ENCODE measurements around the gene COL15A1.
"Not testable (repeated sequence)": the region's sequence is repeated elsewhere in the genome, so short reads cannot be mapped to it uniquely, and the experiment has no call there.

COL15A1 gene

DNA sequence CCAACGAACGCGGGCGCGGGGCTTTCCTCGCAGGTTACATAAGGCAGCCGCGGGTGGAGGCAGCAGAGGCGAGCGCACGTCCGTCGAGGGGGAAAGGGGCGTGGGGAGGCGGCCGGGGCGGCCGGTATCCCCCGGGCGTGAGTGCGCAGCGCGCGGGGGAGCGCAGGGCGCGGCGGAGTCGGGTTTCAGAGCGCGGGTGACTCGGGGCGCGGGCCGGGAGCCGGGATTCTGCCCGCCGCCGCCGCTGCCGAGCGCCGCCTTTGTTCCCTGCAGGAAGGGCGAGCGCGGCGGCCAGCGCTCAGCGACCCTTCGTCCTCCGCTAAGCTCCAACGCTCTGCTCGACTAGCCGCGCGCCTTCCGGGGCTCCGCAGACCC lies at the start of gene COL15A1:
COL15A1 (plus strand) TSS at position 226 of the 375 bp plus-strand sequence. CDS start 155 bp downstream, outside the sequence.
- DNase-seq: no peak

DNA sequence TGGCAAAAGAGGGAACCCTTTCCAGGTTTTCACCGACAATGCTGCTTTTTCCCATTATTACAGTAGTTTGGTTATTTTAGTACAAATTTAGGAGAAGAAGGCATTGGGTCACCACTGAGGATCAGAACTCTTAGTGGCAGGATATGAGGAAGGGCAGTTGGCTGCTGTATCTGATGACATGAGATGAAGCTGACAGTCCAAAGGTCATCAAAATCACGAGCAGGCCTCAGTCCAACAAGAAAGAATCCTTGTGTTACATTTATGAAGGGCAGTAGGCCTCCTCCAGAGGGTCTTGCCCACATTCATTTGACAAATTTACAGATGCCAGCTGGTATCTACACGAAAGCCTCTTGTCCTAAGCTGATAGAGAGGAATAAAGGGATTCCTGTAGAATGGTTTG lies 49.5 kb upstream of the COL15A1 start:
- no peak for DNase-seq

DNA sequence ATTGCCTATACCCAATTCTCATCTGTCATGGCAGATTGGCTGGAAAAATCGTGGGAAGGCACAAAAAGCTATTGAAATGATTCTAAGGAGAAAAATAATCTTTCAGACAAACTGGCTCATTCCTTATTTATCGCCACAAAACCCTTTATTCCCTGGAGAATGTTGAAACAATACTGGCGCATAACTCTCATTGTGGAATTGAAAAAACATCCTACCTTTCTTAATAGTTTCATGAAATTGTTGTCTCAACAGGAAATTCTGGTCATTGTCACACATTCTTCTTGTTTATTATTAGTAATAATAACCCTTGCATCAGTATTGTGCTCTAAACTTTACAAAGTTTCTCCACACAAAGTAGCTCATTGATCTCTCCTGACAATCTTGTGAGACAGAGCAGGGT lies 48.9 kb upstream of the COL15A1 start:
- DNase-seq: no peak

DNA sequence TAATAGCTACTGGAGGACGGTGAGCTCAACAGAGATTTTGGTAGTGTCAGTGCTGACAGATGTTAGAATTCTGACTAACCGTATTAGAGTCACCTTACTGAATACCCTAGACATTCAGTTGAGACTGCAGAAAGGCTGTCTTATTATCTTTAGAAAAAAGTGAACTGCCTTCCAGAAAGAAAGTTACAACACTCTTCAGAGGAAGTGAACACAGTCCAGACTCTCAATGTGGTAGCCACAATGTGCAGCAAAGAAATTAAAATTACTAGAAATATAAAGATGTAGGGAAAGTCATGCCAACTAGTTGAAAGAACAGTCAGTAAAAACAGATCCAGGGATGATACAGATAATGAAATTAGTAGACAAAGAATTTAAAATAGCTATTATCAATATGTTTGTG lies 47.1 kb upstream of the COL15A1 start:
- no peak for DNase-seq

DNA sequence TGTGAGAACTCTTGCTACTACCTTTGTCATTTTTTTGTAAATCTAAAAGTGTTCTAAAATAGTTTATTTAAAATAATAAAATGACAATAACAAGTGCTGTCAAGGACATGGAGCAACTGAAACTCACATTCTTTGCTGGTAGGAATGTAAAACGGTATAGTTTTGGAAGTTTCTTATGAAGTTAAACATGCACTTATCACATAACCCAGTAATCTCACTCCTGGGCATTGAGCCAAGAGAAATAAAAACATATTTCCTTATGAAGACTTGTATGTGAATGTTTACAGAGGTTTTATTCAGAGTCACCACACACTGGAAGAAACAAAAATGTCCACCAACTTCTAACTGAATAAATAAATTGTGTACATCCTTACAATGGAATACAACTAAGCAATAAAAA lies 46.0 kb upstream of the COL15A1 start:
- no peak for DNase-seq

DNA sequence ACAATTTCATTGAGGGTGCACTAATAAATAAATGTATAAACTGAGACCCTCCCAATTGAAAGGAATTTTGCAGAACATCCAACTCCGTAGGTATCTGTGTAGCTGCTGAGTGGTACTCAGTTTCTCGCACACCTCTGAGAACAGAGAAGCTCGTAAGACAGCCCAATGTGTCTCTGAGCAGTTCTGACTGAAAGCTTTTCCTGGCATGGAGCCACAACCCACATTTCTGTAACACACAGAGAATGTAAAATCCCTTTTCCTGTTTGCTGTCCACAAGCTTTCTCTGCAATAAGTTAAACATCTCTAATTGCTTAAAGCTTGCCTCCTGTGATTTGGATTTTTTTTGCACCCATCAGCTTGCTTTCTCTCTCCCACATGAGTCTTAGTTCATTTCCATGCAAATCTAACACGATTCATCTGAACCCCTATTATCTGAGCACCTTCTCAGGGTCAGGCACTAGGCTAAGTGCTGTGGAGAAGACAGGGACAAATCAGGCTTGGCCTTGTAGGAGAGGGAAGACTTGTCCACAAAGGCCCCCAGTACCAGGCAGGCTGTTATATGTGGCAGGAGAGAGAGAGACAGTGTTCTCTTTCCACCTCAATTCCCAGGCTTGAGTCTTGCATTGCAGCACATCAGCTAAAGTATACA lies 44.2 kb upstream of the COL15A1 start:
- no peak for DNase-seq

DNA sequence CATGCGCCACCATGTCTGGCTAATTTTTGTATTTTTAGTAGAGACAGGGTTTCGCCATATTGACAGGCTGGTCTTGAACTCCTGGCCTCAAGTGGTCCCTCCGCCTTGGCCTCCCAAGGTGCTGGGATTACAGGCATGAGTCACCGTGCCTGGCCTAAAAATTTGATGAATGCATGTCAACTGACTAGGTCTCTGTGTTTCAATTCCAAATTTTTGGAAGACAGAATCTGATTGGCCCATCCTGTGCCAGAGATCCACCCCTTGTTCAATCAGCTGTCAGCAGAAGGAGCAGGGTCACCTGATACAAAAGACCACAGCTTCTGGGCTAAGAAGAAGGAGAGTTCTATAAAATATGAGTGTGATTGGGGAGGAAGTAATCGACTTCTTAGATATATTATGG lies 43.5 kb upstream of the COL15A1 start:
- no peak for DNase-seq

DNA sequence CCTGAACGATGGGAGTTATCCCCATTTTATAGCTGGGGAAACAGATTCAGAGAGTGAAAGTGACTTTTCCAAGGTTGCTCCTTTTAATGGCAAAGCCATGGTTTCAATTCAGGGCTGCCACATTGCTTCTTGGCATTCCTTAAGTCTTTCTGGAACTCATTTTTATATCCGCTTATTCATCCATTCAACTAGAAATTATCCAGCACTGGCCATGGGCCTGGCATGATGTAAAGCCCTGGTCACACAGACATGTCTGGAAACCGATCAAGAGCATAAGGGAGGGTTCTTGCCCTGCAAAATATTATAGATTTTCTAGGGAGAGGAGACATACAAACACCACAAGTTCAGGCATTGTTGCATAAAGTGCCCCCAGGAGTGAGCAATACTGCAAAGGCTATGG lies 43.0 kb upstream of the COL15A1 start:
- no peak for DNase-seq

DNA sequence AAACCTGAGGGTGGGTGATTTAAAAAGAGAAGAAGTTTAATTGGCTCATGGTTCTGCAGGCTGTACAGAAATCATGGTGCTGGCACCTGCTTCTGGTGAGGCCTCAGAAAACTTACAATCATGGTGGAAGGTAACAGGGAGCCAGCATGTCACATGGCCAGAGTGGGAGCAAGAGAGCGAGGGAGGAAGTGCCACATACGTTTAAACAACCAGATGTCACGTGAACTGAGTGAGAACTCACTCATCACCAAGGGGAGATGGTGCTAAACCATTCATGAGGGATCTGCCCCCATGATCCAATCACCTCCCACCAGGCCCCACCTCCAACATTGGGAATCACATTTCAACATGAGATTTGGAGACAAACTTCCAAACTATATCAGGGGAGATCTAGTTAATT lies 41.9 kb upstream of the COL15A1 start:
- not testable (repeated sequence) for DNase-seq

DNA sequence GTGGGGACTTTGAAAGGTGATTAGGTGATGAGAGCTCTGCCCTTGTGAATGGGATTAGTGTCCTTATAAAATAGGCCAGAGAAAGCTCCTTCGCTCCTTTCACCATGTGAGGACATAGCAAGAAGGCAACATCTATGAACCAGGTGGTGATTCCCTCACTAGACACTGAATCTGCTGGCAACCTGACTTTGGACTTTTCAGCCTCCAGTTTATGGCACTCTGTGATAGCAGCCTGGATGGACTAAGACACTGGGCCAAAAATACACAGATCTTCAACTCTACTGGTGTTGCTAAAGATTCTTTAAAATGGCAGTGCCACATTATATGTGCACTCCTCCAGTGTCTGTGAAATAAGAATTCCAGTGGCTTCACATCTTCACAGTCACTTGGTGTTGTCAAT lies 41.2 kb upstream of the COL15A1 start:
- no peak for DNase-seq

DNA sequence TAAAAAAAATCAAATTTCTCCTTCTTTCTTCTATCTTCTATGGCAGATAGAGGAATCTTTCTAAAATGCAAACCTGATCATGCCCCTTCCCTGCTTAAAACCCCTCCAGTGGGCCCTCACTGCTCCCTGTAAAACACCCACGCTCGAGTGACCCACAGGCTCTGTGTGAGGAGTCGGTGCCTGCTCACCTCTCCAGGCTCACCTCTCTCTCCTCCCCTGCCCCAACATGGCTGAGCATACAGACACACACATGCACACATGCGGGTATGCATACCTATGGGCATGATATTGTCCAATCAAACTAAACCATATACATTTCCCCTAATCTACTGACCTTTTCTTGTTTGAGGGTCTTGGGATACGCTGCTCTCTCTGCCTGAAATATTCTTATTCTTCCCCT lies 40.8 kb upstream of the COL15A1 start:
- DNase-seq: no peak

DNA sequence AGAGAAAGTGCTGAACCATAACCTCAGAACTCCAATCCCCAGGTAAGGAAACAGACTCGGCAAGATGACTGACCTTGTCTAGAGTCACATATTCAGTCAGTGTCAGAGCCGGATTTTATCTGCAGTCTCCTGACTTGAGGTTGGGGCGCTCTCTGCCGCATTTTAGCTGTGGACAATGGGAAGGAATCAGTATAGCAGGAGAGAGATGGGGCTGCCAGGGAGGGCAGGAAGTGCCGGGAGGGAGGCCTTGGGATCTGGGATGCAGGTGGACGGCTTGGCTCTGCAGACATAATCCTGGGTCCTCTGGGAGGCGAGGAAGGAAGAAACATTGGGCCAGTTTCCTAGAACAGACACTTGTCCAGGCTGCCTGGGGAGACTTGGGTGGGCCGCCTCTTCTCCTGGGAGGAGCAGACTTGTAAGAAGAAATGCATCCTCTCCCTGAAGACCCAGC lies 39.7 kb upstream of the COL15A1 start:
- no peak for DNase-seq

DNA sequence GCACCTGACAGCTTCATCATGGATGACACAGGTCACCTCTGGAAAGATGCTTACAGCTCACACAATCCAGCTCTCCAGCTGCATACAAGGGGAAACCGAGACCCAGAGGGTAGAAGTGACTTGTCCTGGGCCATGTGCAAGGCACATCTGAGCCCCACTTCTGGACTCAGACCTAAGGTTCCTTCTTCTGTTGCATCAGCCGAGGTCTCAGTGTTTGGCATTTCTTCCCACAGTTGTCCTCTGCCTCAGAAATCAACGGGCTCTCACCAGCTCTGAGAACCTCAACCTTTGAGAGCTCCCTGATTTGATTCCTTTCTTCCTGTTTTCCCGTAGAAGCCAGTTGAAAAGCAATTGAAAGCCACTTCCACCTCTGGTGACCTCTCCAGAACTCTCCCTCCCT lies 38.7 kb upstream of the COL15A1 start:
- no peak for DNase-seq

DNA sequence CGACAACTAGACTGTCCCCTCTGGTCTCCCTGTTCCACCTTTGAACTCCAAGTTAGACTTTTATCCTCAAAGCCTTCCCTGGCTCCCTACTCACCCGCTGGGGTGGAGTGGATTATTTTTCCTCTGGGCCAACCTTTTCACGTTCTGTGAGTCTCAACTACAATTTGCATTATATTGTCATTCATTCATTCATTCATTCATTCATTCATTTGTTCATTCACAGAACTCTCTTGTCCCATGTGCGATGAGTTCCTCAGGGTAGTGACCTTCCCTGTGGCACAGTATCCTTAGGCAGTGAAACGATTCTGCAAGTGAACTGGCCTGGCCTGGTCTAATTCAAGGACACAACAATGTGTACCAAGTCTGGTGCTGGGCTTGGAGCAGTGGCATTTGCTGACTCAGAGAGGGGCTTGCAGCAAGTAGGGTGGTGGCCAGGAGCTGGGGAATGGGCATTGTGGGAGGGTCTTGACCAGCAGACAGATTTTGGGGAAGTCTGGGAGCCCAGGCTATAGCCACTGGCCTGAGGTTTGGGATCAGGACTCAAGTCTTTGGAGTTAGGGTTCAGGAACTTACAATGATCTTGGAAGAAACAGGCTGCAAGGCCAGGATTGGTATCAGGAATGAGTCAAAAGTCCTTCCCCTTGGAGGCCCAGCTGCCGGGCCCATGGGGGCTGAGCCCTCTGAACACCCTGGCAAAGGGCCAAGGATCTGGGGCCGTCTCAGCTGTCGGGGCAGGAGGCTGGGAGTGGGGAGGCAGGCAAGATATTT lies 37.2 kb upstream of the COL15A1 start:
- DNase-seq: no peak

DNA sequence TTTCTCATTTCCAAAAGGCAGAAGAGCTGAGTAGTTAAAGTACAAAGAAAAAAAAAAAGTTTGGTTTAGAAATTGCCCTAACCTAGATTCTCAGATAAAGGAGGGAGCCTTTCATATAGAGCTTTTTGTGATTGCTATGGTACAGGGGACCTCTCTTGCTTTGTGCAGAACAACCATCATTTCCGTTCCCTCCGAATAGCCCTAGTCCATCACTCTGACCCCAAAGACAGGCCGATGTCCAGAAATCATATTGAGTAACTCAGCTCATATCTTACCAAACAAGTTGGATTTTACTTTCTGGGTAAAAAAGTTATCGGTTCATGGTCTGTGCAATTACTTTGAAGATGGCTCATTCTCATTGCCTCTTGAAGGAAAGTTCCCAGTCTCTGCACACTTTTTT lies 36.7 kb upstream of the COL15A1 start:
- no peak for DNase-seq

DNA sequence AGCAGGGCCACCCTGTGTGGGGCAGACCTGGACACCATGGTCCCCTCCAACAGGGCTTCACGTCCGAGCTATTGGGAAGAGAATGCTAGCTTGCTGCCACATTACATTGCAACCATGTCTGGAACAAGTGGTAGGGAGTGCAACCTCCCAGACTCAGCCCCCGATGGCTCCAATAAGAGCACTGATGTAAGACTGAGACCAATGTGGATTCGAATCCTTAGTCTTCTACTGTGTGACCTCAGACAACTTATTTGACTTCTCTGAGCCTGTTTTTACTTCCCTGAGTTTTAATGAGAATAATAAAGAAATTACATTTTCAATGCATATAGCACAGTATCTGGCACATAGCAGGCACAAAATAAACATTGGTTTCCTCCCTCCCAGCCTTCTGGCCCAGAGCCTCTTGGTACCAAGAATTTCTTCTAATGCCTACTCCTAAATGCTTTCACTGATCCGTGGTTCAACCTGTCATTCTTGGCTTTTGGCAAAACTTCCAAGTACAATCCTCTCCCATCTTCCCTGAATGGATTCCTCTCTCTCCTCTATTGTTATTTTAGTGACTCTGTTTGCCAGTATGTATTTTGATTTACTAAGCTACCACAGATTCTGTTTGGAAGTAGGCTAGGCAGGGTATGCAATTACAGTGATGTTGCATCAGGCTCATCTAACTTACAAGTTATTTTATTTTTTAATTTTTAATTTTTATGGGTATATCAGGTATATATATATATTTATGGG lies 34.6 kb upstream of the COL15A1 start:
- DNase-seq: no peak

DNA sequence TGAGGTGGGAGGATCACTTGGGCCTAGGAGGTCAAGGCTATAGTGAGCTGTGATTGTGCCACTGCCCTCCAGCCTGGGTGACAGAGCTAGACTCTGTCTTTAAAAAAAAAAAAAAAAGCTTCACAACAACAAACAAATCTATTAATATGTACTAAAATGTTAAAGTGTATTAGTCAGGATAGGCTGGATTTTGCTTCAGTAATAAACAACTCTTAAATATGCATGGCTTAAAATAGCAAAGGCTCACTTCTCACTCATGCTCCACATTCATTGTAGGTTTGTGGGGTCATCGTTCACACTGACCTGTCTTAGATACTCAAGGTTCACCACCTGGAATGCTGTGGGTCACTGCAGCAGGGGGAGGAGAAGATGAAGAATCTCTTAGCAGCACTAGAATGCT lies 33.8 kb upstream of the COL15A1 start:
- DNase-seq: no peak

DNA sequence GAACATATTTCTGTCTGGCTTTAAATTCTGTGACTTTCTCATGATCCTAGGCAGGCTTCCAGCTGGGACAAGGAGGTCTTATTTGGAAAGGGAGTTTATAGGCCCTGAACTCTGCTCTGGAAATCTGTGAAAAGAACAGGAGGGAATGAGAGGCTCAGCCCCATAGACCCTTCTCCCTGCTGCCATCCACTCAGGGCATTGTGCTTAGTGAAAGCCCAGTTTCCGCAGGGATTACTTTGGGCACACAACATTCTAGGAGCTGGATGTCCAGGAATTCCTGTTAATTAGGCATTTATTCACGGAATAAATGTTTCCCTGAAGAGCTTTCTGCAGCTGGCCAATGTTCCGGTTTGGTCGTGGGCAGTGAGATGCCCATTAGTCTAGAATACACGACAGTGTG lies 32.7 kb upstream of the COL15A1 start:
- no peak for DNase-seq

DNA sequence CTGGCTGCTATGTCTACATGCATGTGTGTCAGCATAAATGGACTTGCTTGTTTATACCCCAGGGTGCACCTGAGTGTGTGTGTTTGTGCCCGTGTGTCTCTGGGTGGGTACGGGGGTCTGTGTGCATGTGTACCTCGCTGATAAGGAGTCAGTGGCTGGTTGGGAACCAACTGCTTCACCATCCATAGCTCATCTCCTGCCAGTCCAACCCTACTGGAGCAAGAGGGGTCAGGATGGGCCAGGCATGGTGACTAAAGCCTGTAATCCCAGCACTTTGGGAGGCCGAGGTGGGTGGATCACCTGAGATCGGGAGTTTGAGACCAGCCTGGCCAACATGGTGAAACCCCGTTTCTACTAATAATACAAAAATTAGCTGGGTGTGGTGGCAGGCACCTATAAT lies 32.0 kb upstream of the COL15A1 start:
- not testable (repeated sequence) for DNase-seq

DNA sequence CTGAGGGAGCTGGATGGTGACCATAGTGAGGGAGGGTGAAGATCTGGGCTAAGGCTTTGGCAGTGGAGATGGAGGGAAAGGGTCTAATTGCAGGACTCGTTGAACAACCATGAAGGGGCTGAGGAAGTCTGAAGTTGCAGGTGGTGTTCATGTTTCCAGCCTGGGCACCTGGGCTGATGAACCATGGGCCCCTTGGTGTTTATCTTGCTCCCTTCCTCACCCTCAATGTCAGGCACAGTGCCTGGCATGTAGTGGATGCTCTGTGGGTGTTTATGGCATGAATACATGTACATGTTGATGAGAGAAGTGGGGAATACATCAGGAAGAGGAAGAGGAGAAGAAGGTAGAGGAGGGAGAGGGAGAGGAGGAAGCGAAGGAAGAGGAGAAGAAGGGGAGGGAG lies 31.3 kb upstream of the COL15A1 start:
- no peak for DNase-seq

DNA sequence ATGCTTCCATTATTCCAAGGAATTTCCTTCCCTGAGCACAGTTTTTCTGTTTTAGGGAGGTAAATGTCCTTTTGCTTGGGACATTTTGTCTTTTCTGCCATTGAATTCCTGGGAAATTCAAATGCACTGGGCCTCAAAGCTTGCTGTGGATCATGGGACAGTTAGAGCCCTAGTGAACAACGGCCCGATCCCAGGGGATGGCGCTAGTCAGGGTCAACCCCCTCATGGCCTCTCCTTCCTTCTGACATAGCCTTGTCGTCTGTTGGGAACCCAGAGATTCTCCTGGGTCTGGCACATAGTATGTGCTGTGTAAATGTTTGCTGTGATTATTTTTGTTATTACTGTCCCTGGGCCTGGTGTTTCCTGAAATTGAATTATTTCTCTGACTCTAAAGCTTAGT lies 30.7 kb upstream of the COL15A1 start:
- no peak for DNase-seq

DNA sequence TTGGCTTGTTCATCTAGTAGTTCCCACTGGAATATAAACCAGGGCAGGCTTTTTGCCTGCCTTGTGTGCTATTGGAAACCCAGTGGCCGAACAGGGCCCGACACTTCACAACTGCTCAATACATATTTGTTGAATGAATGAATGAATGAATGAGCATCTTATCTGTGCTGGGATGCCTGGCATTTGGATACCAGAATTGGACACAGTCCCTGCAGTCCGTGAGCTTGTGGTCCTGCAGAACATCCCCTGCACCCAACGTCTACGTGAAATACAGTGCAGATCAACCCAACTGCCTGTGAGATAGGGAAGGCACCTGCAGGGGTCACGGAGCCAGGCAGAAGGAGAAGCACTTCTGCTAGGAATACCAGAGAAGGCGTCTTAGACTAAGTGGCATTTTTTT lies 30.0 kb upstream of the COL15A1 start:
- no peak for DNase-seq

DNA sequence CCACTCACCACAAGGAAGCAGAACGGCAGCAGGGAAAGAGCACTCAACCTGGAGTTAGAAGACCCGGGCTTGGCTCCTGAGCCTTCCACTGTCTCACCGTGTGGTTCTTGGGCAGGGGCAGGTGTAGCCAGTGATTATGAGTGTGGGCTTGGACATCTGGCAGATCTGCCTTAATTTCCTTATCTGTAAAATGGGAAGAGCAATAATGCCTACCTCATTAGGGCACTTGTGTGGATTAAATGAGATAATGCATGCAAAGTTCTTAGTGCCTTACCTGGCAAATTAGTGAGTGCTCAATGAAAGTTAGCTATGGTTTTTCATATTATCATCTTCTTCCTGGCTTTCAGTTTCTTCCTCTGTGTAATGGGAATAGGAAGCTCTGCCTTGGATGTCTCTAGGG lies 28.1 kb upstream of the COL15A1 start:
- no peak for DNase-seq

DNA sequence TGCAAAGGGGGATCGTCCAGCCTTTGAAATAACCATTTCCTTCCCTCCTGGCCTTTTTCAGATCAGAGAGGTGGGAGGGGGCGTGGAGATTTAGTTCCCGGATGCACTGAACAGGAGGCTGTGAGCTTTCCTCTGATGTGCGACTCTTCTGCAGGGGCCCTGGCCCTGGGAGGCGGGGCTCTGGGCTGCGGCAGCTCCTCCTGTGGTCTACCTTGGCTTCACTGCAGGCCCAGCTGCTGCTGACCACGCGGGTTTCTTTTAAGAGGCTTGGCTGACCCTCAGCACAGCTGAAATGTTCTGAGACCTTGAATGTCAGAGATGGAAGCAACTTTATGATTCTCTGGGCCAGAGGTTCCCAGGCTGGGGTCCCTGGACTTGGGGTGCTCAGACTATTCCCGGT lies 27.0 kb upstream of the COL15A1 start:
- DNase-seq: no peak
